Right renal pelvis (tissue), 4 donors: ENCODE measurements around the gene COL4A1. TPM values are rescaled to one million over a fixed set of nuclear protein-coding genes. Genes with fewer than 3 reads are reported as not detected.

Source experiments
- DNase-seq, 4 donors: peaks; one replicate each; pipeline ENCODE4 v3.0.0-alpha.2; 2013; ENCODE audit warnings: low read depth in 4 of 4, low spot score in 3 of 4, missing footprints in 1 of 4
- polyA plus RNA-seq, 4 donors: library from polyadenylated mRNA; unstranded; fragments of 120-200 nt; gene quantifications; one replicate each; pipeline ENCODE4 v1.2.1, GENCODE V29; 2013; ENCODE audit not compliant: insufficient read length in 4 of 4

Gene COL4A1
- polyA plus RNA-seq, 4 donors, result 619 to 679 (median 666) TPM

GRCh38 chr13:110152351-110152750, 154.6 kb downstream of the COL4A1 start:
- DNase-seq, result no peak

GRCh38 chr13:110151462-110151861, 155.5 kb downstream of the COL4A1 start:
- DNase-seq, result no peak

GRCh38 chr13:110150384-110151101, 156.4 kb downstream of the COL4A1 start:
- no peak for DNase-seq

GRCh38 chr13:110149036-110149435, 157.9 kb downstream of the COL4A1 start:
- no peak for DNase-seq

GRCh38 chr13:110140099-110140498, 166.9 kb downstream of the COL4A1 start:
- no peak for DNase-seq

- no peak for DNase-seq
Observed at GRCh38 chr13:110138700-110139036, 168.3 kb downstream of the COL4A1 start.

- DNase-seq, result peak in 1 of 4 donors; percentile 26
Observed at GRCh38 chr13:110138010-110138699, 168.8 kb downstream of the COL4A1 start.

GRCh38 chr13:110137680-110138009, 169.3 kb downstream of the COL4A1 start:
- peak in 2 of 4 donors; percentile 20 to 31 for DNase-seq

- no peak for DNase-seq
Observed at GRCh38 chr13:110136660-110137585, 170.0 kb downstream of the COL4A1 start.

GRCh38 chr13:110135977-110136597, 170.9 kb downstream of the COL4A1 start:
- no peak for DNase-seq

- DNase-seq, result no peak
Observed at GRCh38 chr13:110134801-110135200, 172.2 kb downstream of the COL4A1 start.

- DNase-seq, result no peak
Observed at GRCh38 chr13:110133425-110134235, 173.3 kb downstream of the COL4A1 start.

- no peak for DNase-seq
Observed at GRCh38 chr13:110132225-110132982, 174.6 kb downstream of the COL4A1 start.

- no peak for DNase-seq
Observed at GRCh38 chr13:110131424-110131823, 175.5 kb downstream of the COL4A1 start.

GRCh38 chr13:110130431-110130830, 176.5 kb downstream of the COL4A1 start:
- DNase-seq, result no peak

- no peak for DNase-seq
Observed at GRCh38 chr13:110129539-110130186, 177.3 kb downstream of the COL4A1 start.

- no peak for DNase-seq
Observed at GRCh38 chr13:110129076-110129475, 177.9 kb downstream of the COL4A1 start.

- DNase-seq, result no peak
Observed at GRCh38 chr13:110128546-110128945, 178.4 kb downstream of the COL4A1 start.

- DNase-seq, result no peak
Observed at GRCh38 chr13:110127986-110128511, 178.9 kb downstream of the COL4A1 start.
